Measurements from ENCODE around the gene MTX1.
"Not testable (repeated sequence)": the region's sequence is repeated elsewhere in the genome, so short reads cannot be mapped to it uniquely, and the experiment has no call there.

MTX1 gene

GRCh38 chr1:155227261-155228095 lies 19.0 kb downstream of the MTX1 start:
- H3K4me3 ChIP-seq (ENCODE audit: low read length), result peak overlapping the region; percentile 83
- no peak for TF ChIP-seq CTCF (conservative IDR thresholded peaks at IDR 0.05; ENCODE audit: low read length)
- peak; percentile 99 for DNase-seq (ENCODE audit: low read depth)

- no peak for DNase-seq (ENCODE audit: low read depth)
- H3K4me3 ChIP-seq (ENCODE audit: low read length), result peak overlapping the region; percentile 62
- 0 out of 2 replicates have a peak, but pooled peaks have one; percentile 4 for TF ChIP-seq CTCF (conservative IDR thresholded peaks at IDR 0.05; ENCODE audit: low read length)
These were observed 19.6 kb downstream of the MTX1 start for GRCh38 chr1:155228096-155228427.

GRCh38 chr1:155231302-155231701 lies 22.8 kb downstream of the MTX1 start:
- H3K4me3 ChIP-seq (ENCODE audit: low read length); DNase-seq (ENCODE audit: low read depth): not testable (repeated sequence)

DNA sequence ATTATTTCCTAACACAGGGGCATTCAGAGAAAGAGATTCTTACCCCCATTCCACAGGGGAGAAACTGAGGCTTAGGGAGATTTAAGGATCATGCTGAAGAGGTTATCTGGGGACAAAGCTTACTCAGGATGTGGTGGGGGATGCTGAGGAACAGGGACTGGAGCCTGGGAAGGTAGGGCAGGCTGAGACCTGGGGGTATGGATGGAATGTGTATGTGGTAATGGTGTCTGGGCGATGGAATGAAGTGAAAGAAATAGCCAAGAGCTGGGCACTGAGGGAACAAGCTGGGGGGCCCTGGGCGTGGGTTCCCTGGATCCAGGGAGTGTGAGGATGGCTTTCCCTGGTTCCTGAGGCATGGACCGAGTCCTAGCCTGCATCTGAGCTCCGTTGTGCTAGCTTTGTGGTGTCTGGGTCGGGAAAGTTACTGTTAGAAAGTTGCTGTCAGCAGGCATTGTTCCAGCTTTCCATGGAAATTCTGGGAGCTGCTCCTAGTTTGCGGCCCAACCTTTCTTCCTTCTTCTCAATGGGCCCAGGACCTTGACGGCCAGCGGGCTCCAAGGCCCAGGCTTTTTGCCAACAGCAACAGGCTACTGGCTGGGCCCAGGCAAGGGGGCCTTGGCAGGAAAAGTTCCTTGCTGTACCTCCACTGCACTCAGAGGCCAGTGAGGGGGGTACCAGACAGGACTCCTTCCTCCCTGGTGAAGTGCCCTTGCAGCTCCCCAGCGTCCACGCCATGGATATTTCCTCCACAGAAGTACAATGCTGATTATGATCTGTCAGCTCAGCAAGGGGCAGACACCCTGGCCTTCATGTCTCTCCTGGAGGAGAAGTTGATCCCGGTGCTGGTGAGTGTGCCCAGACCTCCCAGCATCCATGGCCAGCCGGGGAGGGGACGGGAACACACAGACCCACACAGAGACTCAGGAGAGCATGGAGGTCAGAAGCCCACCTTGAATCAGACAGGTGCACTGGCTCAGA lies 23.8 kb downstream of the MTX1 start:
- DNase-seq (ENCODE audit: low read depth), result peak; percentile 81

DNA sequence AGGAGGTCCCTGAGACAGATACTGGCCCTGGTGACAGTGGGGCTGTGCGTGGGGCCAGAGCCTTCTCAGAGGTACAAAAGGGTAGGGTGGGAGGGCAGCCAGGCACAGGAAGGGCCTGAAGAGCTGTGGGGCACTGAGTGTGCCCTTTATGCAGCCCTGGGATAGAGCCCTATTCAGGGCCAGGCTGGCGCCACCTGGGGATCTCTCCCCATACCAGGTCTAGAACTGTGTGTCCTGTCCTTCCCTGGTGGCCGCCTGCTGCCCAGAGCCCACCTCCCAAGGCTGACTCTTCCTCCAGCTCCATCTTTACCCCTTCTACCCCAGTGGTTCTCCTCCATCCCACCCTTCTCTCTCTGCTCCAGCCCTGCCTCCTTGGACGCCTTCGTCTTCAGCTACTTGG lies 25.0 kb downstream of the MTX1 start:
- DNase-seq (ENCODE audit: low read depth); H3K4me3 ChIP-seq (ENCODE audit: low read length): not testable (repeated sequence)

More for the DNA sequence above, 23.8 kb downstream of the MTX1 start:
- not testable (repeated sequence) for H3K4me3 ChIP-seq (ENCODE audit: low read length)

DNA sequence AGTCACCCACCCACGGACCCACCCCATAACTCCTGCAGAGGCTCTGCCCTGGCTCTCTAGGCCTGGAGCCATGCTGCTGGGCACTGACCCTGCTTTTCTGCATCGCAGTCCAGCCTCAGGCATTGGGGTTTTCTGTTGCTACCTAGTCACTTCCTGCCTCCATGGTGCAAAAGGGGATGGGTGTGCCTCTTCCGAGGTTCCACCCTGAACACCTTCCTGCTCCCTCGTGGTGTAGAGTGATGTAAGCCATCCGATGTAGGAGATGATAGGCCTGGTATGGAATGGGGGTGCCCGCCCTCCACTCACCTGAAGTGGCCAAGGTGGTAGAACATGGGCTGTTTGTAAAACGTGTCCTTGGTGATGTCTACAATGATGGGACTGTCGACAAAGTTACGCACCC lies 26.9 kb downstream of the MTX1 start:
- not testable (repeated sequence) for H3K4me3 ChIP-seq (ENCODE audit: low read length); DNase-seq (ENCODE audit: low read depth)

GRCh38 chr1:155236451-155236850 lies 28.0 kb downstream of the MTX1 start:
- no peak for TF ChIP-seq CTCF (conservative IDR thresholded peaks at IDR 0.05; ENCODE audit: low read length)
- no peak for DNase-seq (ENCODE audit: low read depth)
- H3K4me3 ChIP-seq (ENCODE audit: low read length), result no peak overlapping the region

GRCh38 chr1:155241069-155241679 lies 32.7 kb downstream of the MTX1 start:
- TF ChIP-seq CTCF (conservative IDR thresholded peaks at IDR 0.05; ENCODE audit: low read length), result no peak
- peak; percentile 83 for DNase-seq (ENCODE audit: low read depth)
- peak overlapping the region; percentile 63 for H3K4me3 ChIP-seq (ENCODE audit: low read length)

DNA sequence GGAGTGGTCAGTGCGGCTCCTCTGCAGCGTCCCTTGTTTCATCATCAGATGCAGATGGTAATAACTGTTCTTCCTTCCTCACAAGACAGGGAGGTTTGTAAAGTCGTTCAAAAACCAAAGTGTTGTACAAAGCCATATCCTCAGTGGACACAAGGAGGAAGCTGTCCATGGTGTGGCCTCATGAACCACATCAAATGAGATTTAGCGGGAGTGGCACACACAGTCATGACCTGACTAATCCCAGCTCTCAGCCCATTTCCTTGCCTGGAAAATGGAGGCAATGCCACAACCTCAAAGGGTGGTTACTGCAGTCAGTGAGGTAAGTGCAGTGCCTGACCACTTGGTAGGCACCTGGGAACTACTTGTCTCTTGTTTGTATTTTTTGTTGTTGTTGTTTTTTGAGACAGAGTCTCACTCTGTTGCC lies 33.4 kb downstream of the MTX1 start:
- DNase-seq (ENCODE audit: low read depth), result no peak
- no peak overlapping the region for H3K4me3 ChIP-seq (ENCODE audit: low read length)
- TF ChIP-seq CTCF (conservative IDR thresholded peaks at IDR 0.05; ENCODE audit: low read length), result no peak

All from AG10803 (cell line).